SK-N-SH treated with all-trans-retinoic acid at 6 μM for 48 hours (cell line): ENCODE results near the gene PGM2.

ENCODE experiments used
- ATAC-seq: fragments of 200-7000 bp; cut with Tn5 transposase; 3 replicates; pipeline ENCODE4 v1.9.1; 2020; ENCODE audit warnings: mild to moderate bottlenecking, moderate library complexity
- ARNTL ChIP-seq: fragments of 450-650 bp; formaldehyde crosslinking; IDR thresholded peaks from 2 replicates; pipeline ENCODE4 v1.5.0; 2020; ENCODE audit warnings: low read depth, mild to moderate bottlenecking, moderate library complexity, borderline replicate concordance
- BACH2 ChIP-seq: fragments of 250-450 bp; sonication (Bioruptor Pico); IDR thresholded peaks from 2 replicates; pipeline ENCODE4 v1.9.0; 2021; ENCODE audit warnings: mild to moderate bottlenecking, borderline replicate concordance
- CSDC2 ChIP-seq: fragments of 250-450 bp; sonication (Bioruptor Pico); IDR thresholded peaks from 2 replicates; pipeline ENCODE4 v1.5.0; 2020; ENCODE audit warnings: mild to moderate bottlenecking, moderate library complexity
- CSRNP3 ChIP-seq: fragments of 250-450 bp; sonication (Bioruptor Pico); IDR thresholded peaks from 2 replicates; pipeline ENCODE4 v1.5.1; 2021; ENCODE audit warnings: mild to moderate bottlenecking, moderate library complexity
- ESRRG ChIP-seq: fragments of 250-450 bp; sonication (Bioruptor Pico); IDR thresholded peaks from 2 replicates; pipeline ENCODE4 v1.6.1; 2021; ENCODE audit warnings: mild to moderate bottlenecking
- GLIS3 ChIP-seq: fragments of 250-450 bp; sonication (Bioruptor Pico); IDR thresholded peaks from 2 replicates; pipeline ENCODE4 v1.5.0; 2020; ENCODE audit warnings: mild to moderate bottlenecking, moderate library complexity
- ISL1 ChIP-seq: fragments of 250-450 bp; sonication (Bioruptor Pico); IDR thresholded peaks from 2 replicates; pipeline ENCODE4 v2.1.2; 2022; ENCODE audit warnings: mild to moderate bottlenecking, moderate library complexity
- OSR1 ChIP-seq: fragments of 250-450 bp; sonication (Bioruptor Pico); IDR thresholded peaks from 2 replicates; pipeline ENCODE4 v1.8.0; 2022; ENCODE audit warnings: moderate library complexity, mild to moderate bottlenecking, inconsistent platforms
- PATZ1 ChIP-seq: fragments of 250-450 bp; sonication (Bioruptor Pico); IDR thresholded peaks from 2 replicates; pipeline ENCODE4 v1.8.0; 2020; ENCODE audit warnings: mild to moderate bottlenecking, moderate library complexity, borderline replicate concordance
- PPARA ChIP-seq: fragments of 250-450 bp; sonication (Bioruptor Pico); IDR thresholded peaks from 2 replicates; pipeline ENCODE4 v1.5.0; 2020; ENCODE audit warnings: mild to moderate bottlenecking, borderline replicate concordance
- RARB ChIP-seq: fragments of 250-450 bp; sonication (Bioruptor Pico); IDR thresholded peaks from 2 replicates; pipeline ENCODE4 v1.8.0; 2021; ENCODE audit warnings: mild to moderate bottlenecking, moderate library complexity
- SNAI2 ChIP-seq: fragments of 250-450 bp; sonication (Bioruptor Pico); IDR thresholded peaks from 2 replicates; pipeline ENCODE4 v1.5.0; 2020; ENCODE audit warnings: mild to moderate bottlenecking, moderate library complexity
- TCF4 ChIP-seq: fragments of 250-450 bp; sonication (Bioruptor Pico); IDR thresholded peaks from 2 replicates; pipeline ENCODE4 v1.8.0; 2021; ENCODE audit warnings: mild to moderate bottlenecking, moderate library complexity, borderline replicate concordance
- TOX ChIP-seq: fragments of 250-450 bp; sonication (Bioruptor Pico); IDR thresholded peaks from 2 replicates; pipeline ENCODE4 v1.8.0; 2021; ENCODE audit warnings: mild to moderate bottlenecking, moderate library complexity, borderline replicate concordance
- TSHZ2 ChIP-seq: fragments of 250-450 bp; sonication (Bioruptor Pico); IDR thresholded peaks from 2 replicates; pipeline ENCODE4 v1.5.0; 2020; ENCODE audit warnings: mild to moderate bottlenecking, moderate library complexity
- ZFP3 ChIP-seq: fragments of 250-450 bp; sonication (Bioruptor Pico); IDR thresholded peaks from 2 replicates; pipeline ENCODE4 v1.5.0; 2020; ENCODE audit warnings: mild to moderate bottlenecking, moderate library complexity
- ZFP30 ChIP-seq: fragments of 450-650 bp; formaldehyde crosslinking; IDR thresholded peaks from 2 replicates; pipeline ENCODE4 v1.5.0; 2022; ENCODE audit warnings: mild to moderate bottlenecking, moderate library complexity
- ZNF565 ChIP-seq: fragments of 450-650 bp; formaldehyde crosslinking; conservative IDR thresholded peaks from 2 replicates; pipeline ENCODE4 v1.5.0; 2020; ENCODE audit warnings: low read depth, mild to moderate bottlenecking, moderate library complexity
- ZNF70 ChIP-seq: fragments of 450-650 bp; formaldehyde crosslinking; IDR thresholded peaks from 2 replicates; pipeline ENCODE4 v1.5.0; 2020; ENCODE audit warnings: mild to moderate bottlenecking, moderate library complexity
- ZNF8 ChIP-seq: fragments of 450-650 bp; formaldehyde crosslinking; IDR thresholded peaks from 2 replicates; pipeline ENCODE4 v1.5.0; 2020; ENCODE audit warnings: mild to moderate bottlenecking, moderate library complexity
- TF ChIP-seq, protein P1 (sequence below): fragments of 250-450 bp; sonication (Bioruptor Pico); IDR thresholded peaks from 2 replicates; pipeline ENCODE4 v1.5.1; 2020; ENCODE audit warnings: low read depth, mild to moderate bottlenecking, moderate library complexity
- TF ChIP-seq, protein P2 (sequence below): fragments of 250-450 bp; sonication (Bioruptor Pico); IDR thresholded peaks from 2 replicates; pipeline ENCODE4 v1.8.0; 2021; ENCODE audit warnings: low read depth, mild to moderate bottlenecking, moderate library complexity, borderline replicate concordance

The PGM2 gene

GRCh38 chr4:37828843-37829242 is 2.4 kb downstream of the PGM2 start:
- no peak for ATAC-seq
- TF ChIP-seq ARNTL (no peak), ZNF70 (CRISPR knock-in tag) (no peak), PPARA (CRISPR knock-in tag) (no peak), ZNF8 (CRISPR knock-in tag) (no peak), SNAI2 (no peak), ESRRG (CRISPR knock-in tag) (no peak), TOX (no peak), PATZ1 (no peak), GLIS3 (no peak), BACH2 (CRISPR knock-in tag) (no peak), TSHZ2 (no peak), CSDC2 (no peak), ZNF565 (CRISPR knock-in tag) (no peak), TCF4 (CRISPR knock-in tag) (no peak), ISL1 (CRISPR knock-in tag) (no peak), ZFP3 (CRISPR knock-in tag) (no peak), CSRNP3 (no peak)
- TF ChIP-seq, protein P1, sequence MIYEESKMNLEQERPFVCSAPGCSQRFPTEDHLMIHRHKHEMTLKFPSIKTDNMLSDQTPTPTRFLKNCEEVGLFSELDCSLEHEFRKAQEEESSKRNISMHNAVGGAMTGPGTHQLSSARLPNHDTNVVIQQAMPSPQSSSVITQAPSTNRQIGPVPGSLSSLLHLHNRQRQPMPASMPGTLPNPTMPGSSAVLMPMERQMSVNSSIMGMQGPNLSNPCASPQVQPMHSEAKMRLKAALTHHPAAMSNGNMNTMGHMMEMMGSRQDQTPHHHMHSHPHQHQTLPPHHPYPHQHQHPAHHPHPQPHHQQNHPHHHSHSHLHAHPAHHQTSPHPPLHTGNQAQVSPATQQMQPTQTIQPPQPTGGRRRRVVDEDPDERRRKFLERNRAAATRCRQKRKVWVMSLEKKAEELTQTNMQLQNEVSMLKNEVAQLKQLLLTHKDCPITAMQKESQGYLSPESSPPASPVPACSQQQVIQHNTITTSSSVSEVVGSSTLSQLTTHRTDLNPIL (CRISPR knock-in tag), result no peak
- TF ChIP-seq, protein P2, sequence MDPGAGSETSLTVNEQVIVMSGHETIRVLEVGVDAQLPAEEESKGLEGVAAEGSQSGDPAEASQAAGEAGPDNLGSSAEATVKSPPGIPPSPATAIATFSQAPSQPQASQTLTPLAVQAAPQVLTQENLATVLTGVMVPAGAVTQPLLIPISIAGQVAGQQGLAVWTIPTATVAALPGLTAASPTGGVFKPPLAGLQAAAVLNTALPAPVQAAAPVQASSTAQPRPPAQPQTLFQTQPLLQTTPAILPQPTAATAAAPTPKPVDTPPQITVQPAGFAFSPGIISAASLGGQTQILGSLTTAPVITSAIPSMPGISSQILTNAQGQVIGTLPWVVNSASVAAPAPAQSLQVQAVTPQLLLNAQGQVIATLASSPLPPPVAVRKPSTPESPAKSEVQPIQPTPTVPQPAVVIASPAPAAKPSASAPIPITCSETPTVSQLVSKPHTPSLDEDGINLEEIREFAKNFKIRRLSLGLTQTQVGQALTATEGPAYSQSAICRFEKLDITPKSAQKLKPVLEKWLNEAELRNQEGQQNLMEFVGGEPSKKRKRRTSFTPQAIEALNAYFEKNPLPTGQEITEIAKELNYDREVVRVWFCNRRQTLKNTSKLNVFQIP (CRISPR knock-in tag), result no peak

GRCh38 chr4:37830640-37831039 is 4.2 kb downstream of the PGM2 start:
- ATAC-seq, result no peak
- no peak for TF ChIP-seq OSR1 (CRISPR knock-in tag)
- no peak for TF ChIP-seq GLIS3
- no peak for TF ChIP-seq SNAI2
- TF ChIP-seq BACH2 (CRISPR knock-in tag), result no peak
- no peak for TF ChIP-seq ZFP3 (CRISPR knock-in tag)
- TF ChIP-seq PATZ1, result no peak
- TF ChIP-seq ARNTL, result no peak
- TF ChIP-seq, protein P1 (CRISPR knock-in tag), result no peak
- TF ChIP-seq CSRNP3, result no peak
- no peak for TF ChIP-seq ISL1 (CRISPR knock-in tag)
- TF ChIP-seq, protein P2 (CRISPR knock-in tag), result no peak
- no peak for TF ChIP-seq ZNF70 (CRISPR knock-in tag)
- no peak for TF ChIP-seq ZNF8 (CRISPR knock-in tag)
- no peak for TF ChIP-seq ESRRG (CRISPR knock-in tag)
- no peak for TF ChIP-seq TOX
- no peak for TF ChIP-seq ZFP30 (CRISPR knock-in tag)
- TF ChIP-seq TCF4 (CRISPR knock-in tag), result no peak
- no peak for TF ChIP-seq CSDC2
- no peak for TF ChIP-seq RARB (CRISPR knock-in tag)
- TF ChIP-seq ZNF565 (CRISPR knock-in tag), result no peak
